Astrocyte (in vitro differentiated cells and primary cell): ENCODE measurements around the gene RALY. TPM values are rescaled to one million over a fixed set of nuclear protein-coding genes. Genes with fewer than 3 reads are reported as not detected.

Experiments
- DNase-seq: peaks from one replicate; pipeline ENCODE4 v3.0.0-alpha.2; 2010; ENCODE audit warnings: low read depth
- FAIRE-seq: peaks from 2 replicates; lab custom pipeline; 2011; peaks lifted over from hg19 to GRCh38; lab: Jason Lieb, UNC
- H2AFZ ChIP-seq: 2 replicates; pipeline ENCODE4 v1.6.0; 2012; ENCODE audit warnings: low read depth, low read length, inconsistent platforms
- H3K27ac ChIP-seq: 2 replicates; pipeline ENCODE4 v1.5.1; 2011; ENCODE audit warnings: low read depth, low read length, inconsistent platforms
- H3K27me3 ChIP-seq: 2 replicates; pipeline ENCODE4 v1.6.0; 2011; ENCODE audit warnings: low read length, inconsistent platforms; ENCODE audit not compliant: insufficient read depth
- H3K36me3 ChIP-seq: 2 replicates; pipeline ENCODE4 v1.5.1; 2011; ENCODE audit warnings: low read length, inconsistent platforms; ENCODE audit not compliant: insufficient read depth
- H3K4me1 ChIP-seq: 2 replicates; pipeline ENCODE4 v1.5.1; 2011; ENCODE audit warnings: low read length, inconsistent platforms; ENCODE audit not compliant: insufficient read depth
- H3K4me2 ChIP-seq: 2 replicates; pipeline ENCODE4 v1.6.0; 2012; ENCODE audit warnings: low read length, inconsistent platforms
- H3K4me3 ChIP-seq: 2 replicates; pipeline ENCODE4 v1.5.1; 2011; ENCODE audit warnings: low read depth, mild to moderate bottlenecking, low read length, inconsistent platforms; ENCODE audit not compliant: insufficient read depth
- H3K79me2 ChIP-seq: 2 replicates; pipeline ENCODE4 v1.6.0; 2012; ENCODE audit warnings: mild to moderate bottlenecking, low read length, inconsistent platforms; ENCODE audit not compliant: insufficient read depth
- H3K9ac ChIP-seq: 2 replicates; pipeline ENCODE4 v1.6.0; 2012; ENCODE audit warnings: mild to moderate bottlenecking, low read length, inconsistent platforms
- H3K9me3 ChIP-seq: 2 replicates; pipeline ENCODE4 v1.5.1; 2012; ENCODE audit warnings: low read depth, mild to moderate bottlenecking, low read length, inconsistent platforms; ENCODE audit not compliant: insufficient read depth
- H4K20me1 ChIP-seq: 2 replicates; pipeline ENCODE4 v1.6.0; 2012; ENCODE audit warnings: low read length, inconsistent platforms; ENCODE audit not compliant: insufficient read depth
- H3K27ac Mint-ChIP-seq: one replicate; pipeline ENCODE4 v1.8.0; 2021; ENCODE audit warnings: mild to moderate bottlenecking, mixed read lengths; ENCODE audit not compliant: unreplicated experiment
- H3K27me3 Mint-ChIP-seq: one replicate; pipeline ENCODE4 v1.8.0; 2021; ENCODE audit warnings: low read depth, mixed read lengths; ENCODE audit not compliant: unreplicated experiment
- H3K36me3 Mint-ChIP-seq: one replicate; pipeline ENCODE4 v1.8.0; 2021; ENCODE audit warnings: low read depth, mixed read lengths; ENCODE audit not compliant: unreplicated experiment
- H3K4me1 Mint-ChIP-seq: one replicate; pipeline ENCODE4 v1.8.0; 2021; ENCODE audit warnings: low read depth, mixed read lengths; ENCODE audit not compliant: unreplicated experiment
- H3K4me3 Mint-ChIP-seq: one replicate; pipeline ENCODE4 v1.8.0; 2021; ENCODE audit warnings: mild to moderate bottlenecking, moderate library complexity, mixed read lengths; ENCODE audit not compliant: unreplicated experiment
- H3K9me3 Mint-ChIP-seq: one replicate; pipeline ENCODE4 v1.8.0; 2021; ENCODE audit warnings: mild to moderate bottlenecking, mixed read lengths; ENCODE audit not compliant: unreplicated experiment
- EZH2 ChIP-seq: IDR thresholded peaks from 2 replicates; pipeline ENCODE4 v1.6.1; 2012; ENCODE audit warnings: mild to moderate bottlenecking, low read length, inconsistent platforms; ENCODE audit not compliant: insufficient read depth
- total RNA-seq: library from RNA; stranded (reverse); gene quantifications from 2 replicates; pipeline ENCODE4 v1.2.1, GENCODE V29; 2021
- TF ChIP-seq, protein P1 (sequence below): IDR thresholded peaks from 2 replicates; pipeline ENCODE4 v1.5.1; 2011; ENCODE audit warnings: low read depth, mild to moderate bottlenecking, inconsistent platforms, low read length, moderate library complexity; ENCODE audit not compliant: insufficient read depth

Gene RALY
- total RNA-seq, 1 donor from 2014 or later: 105 TPM

DNA sequence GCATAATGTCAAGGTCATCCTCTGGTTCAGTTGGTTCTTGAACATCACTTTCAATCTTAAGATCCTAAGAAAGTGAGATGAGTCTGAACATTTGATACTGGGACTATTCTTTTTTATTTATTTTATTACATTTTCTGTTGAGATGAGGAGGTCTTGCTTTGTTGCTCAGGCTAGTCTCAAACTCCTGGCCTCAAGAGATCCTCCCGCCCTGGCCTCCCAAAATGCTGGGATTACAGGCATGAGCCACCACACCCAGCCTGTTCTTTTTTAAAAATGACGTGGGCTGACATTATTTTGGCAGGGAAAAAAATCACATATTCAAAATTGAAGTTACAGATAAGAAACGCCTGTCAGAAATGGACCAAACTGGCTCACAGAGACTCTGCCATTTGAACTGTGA, 104.9 kb downstream of the RALY start:
- H3K36me3 Mint-ChIP-seq: peaks cover 31% of the 10 kb centered on the region
- Histone ChIP-seq H3K79me2 (peaks cover 63% of the 10 kb centered on the region), H4K20me1 (peaks cover 78% of the 10 kb centered on the region)

DNA sequence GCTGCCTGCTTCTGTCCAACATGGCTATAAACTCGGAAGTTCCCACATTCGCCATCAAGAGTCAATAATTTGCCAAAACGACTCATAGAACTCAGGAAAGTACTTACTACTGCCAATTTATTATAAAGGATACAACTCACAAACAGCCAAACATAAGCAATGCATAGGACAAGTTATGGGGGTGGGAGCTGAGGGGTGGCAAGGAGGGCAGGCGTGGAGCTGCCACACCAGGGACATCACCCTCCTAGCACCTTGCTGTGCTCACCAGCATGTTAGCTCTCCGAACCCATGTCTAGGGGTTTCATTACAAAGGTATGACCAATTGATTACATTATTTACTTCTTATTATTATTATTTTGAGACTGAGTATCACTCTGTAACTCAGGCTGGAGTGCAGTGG, 106.0 kb downstream of the RALY start:
- Histone ChIP-seq H3K4me3 (no peak overlapping the region), H3K36me3 (peaks cover 81% of the 10 kb centered on the region), H3K4me2 (no peak overlapping the region), H3K79me2 (peaks cover 66% of the 10 kb centered on the region), H3K4me1 (no peaks in the 10 kb centered on the region), H4K20me1 (peaks cover 80% of the 10 kb centered on the region), H3K9me3 (no peaks in the 10 kb centered on the region), H3K27me3 (no peaks in the 10 kb centered on the region), H2AFZ (no peak overlapping the region), H3K9ac (no peak overlapping the region), H3K27ac (no peak overlapping the region)
- Mint-ChIP-seq H3K4me3 (no peak overlapping the region), H3K9me3 (no peaks in the 10 kb centered on the region), H3K27ac (no peak overlapping the region), H3K27me3 (no peaks in the 10 kb centered on the region), H3K4me1 (no peaks in the 10 kb centered on the region), H3K36me3 (peaks cover 36% of the 10 kb centered on the region)
- DNase-seq (no peak), FAIRE-seq (no peak)
- TF ChIP-seq EZH2: no peak
- TF ChIP-seq, protein P1, sequence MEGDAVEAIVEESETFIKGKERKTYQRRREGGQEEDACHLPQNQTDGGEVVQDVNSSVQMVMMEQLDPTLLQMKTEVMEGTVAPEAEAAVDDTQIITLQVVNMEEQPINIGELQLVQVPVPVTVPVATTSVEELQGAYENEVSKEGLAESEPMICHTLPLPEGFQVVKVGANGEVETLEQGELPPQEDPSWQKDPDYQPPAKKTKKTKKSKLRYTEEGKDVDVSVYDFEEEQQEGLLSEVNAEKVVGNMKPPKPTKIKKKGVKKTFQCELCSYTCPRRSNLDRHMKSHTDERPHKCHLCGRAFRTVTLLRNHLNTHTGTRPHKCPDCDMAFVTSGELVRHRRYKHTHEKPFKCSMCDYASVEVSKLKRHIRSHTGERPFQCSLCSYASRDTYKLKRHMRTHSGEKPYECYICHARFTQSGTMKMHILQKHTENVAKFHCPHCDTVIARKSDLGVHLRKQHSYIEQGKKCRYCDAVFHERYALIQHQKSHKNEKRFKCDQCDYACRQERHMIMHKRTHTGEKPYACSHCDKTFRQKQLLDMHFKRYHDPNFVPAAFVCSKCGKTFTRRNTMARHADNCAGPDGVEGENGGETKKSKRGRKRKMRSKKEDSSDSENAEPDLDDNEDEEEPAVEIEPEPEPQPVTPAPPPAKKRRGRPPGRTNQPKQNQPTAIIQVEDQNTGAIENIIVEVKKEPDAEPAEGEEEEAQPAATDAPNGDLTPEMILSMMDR: no peak

More for the DNA sequence above, 104.9 kb downstream of the RALY start:
- H3K27ac ChIP-seq: no peak overlapping the region
- Mint-ChIP-seq H3K4me1 (no peaks in the 10 kb centered on the region), H3K4me3 (no peak overlapping the region), H3K9me3 (no peaks in the 10 kb centered on the region), H3K27ac (no peak overlapping the region), H3K27me3 (no peaks in the 10 kb centered on the region)
- FAIRE-seq (no peak), DNase-seq (no peak)
- TF ChIP-seq, protein P1: no peak
- no peak for TF ChIP-seq EZH2
- no peaks in the 10 kb centered on the region for H3K9me3 ChIP-seq
- no peak overlapping the region for H3K4me2 ChIP-seq
- H3K36me3 ChIP-seq: peaks cover 83% of the 10 kb centered on the region
- H3K4me3 ChIP-seq: no peak overlapping the region
- H3K9ac ChIP-seq: no peak overlapping the region
- no peak overlapping the region for H2AFZ ChIP-seq
- H3K4me1 ChIP-seq: no peaks in the 10 kb centered on the region
- H3K27me3 ChIP-seq: no peaks in the 10 kb centered on the region

DNA sequence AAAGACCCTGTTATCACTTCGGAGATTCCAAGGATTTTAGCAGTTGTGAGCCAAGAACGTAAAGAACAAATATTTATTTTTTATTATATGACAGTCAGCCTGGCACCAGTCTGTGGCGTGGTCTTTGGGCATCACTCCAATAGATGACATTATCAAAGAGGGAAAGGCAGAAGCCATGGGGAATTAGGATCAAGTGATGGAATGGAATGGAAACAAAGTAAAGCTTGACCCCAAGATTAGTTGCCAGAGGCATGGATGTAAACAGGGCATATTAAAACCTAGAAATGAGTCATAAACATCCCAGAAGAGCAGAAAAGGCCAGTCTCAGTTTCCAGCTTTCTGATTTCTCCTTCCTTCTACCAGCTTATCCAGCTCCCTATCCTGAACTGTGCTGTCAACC, 106.9 kb downstream of the RALY start:
- Histone ChIP-seq H2AFZ (no peak overlapping the region), H3K4me1 (no peaks in the 10 kb centered on the region), H3K4me2 (no peak overlapping the region), H3K36me3 (peaks cover 80% of the 10 kb centered on the region), H3K79me2 (peaks cover 71% of the 10 kb centered on the region), H4K20me1 (peaks cover 86% of the 10 kb centered on the region), H3K9me3 (no peaks in the 10 kb centered on the region), H3K27ac (no peak overlapping the region), H3K9ac (no peak overlapping the region), H3K4me3 (no peak overlapping the region), H3K27me3 (no peaks in the 10 kb centered on the region)
- no peak for DNase-seq
- Mint-ChIP-seq H3K27ac (no peak overlapping the region), H3K4me1 (peaks cover 4% of the 10 kb centered on the region), H3K4me3 (no peak overlapping the region), H3K27me3 (no peaks in the 10 kb centered on the region), H3K36me3 (peaks cover 39% of the 10 kb centered on the region), H3K9me3 (no peaks in the 10 kb centered on the region)
- FAIRE-seq: no peak
- TF ChIP-seq EZH2: no peak
- TF ChIP-seq, protein P1: no peak
